ENCODE data around the gene F12. TPM values are rescaled to one million over a fixed set of nuclear protein-coding genes. Genes with fewer than 3 reads are reported as not detected.

Gene F12
- total RNA-seq, 1 donor = not detected

DNA sequence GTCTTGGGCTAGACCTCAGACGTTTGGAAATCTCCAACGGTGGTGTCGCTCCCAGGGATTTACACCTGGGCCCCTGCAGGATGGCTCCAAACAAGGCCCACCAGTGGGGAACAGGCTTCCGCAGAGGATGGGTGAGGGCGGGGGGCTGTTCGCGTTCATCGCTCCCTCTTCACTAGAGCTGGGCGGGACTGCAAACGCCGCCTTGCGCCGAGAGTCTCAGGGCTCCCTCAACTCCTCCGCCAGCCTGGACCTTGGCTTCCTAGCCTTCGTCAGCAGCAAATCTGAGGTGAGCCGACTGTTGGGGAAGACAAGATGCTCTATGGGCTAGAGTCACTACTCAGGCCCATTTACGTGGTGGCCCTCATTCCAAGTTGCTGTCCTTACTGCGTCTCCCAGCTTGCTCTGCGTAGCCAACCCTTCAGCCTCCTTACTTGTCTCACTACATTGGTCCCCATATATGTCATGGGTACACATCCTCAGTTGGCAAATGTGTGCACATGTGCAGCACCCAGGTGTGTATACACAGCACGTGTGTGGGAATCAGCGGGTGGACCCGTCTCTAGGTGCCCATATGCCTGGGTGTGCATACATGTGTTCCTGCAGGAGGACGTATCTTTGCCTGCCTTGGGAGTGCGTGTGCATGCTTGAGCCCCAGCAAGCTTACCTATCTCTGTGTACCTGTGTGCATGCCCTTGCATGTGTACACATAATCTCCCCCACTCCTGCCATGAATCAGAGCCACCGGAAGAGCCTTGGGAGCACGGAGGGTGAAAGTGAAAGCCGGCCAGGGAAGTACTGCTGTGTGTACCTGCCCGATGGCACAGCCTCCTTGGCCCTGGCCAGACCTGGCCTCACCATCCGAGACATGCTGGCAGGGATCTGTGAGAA, 41.1 kb downstream of the F12 start:
- H3K4me1 ChIP-seq (ENCODE audit: insufficient read depth, low read length) = peaks cover 13% of the 10 kb centered on the region
- no peaks in the 10 kb centered on the region for H3K79me2 ChIP-seq (ENCODE audit: insufficient read depth, low read length)
- H3K4me2 ChIP-seq (ENCODE audit: insufficient read depth, low read length) = no peak overlapping the region
- H2AFZ ChIP-seq (ENCODE audit: low read length) = no peak overlapping the region
- no peaks in the 10 kb centered on the region for H4K20me1 ChIP-seq (ENCODE audit: insufficient read depth, low read length)
- no peak overlapping the region for H3K27ac ChIP-seq (ENCODE audit: low read depth, low read length)
- TF ChIP-seq, protein P1, sequence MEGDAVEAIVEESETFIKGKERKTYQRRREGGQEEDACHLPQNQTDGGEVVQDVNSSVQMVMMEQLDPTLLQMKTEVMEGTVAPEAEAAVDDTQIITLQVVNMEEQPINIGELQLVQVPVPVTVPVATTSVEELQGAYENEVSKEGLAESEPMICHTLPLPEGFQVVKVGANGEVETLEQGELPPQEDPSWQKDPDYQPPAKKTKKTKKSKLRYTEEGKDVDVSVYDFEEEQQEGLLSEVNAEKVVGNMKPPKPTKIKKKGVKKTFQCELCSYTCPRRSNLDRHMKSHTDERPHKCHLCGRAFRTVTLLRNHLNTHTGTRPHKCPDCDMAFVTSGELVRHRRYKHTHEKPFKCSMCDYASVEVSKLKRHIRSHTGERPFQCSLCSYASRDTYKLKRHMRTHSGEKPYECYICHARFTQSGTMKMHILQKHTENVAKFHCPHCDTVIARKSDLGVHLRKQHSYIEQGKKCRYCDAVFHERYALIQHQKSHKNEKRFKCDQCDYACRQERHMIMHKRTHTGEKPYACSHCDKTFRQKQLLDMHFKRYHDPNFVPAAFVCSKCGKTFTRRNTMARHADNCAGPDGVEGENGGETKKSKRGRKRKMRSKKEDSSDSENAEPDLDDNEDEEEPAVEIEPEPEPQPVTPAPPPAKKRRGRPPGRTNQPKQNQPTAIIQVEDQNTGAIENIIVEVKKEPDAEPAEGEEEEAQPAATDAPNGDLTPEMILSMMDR (IDR thresholded peaks at IDR 0.05; ENCODE audit: extremely low read depth, low read depth, low read length) = no peak
- DNase-seq (ENCODE audit: insufficient read length, low spot score, missing footprints) = peak; percentile 76
- H3K4me3 ChIP-seq (ENCODE audit: insufficient read depth, low read length) = no peak overlapping the region
- H3K27me3 ChIP-seq (ENCODE audit: insufficient read depth, low read length) = no peaks in the 10 kb centered on the region
- H3K9me3 ChIP-seq (ENCODE audit: low read depth, low read length) = no peaks in the 10 kb centered on the region
- H3K36me3 ChIP-seq (ENCODE audit: insufficient read depth, low read length) = no peaks in the 10 kb centered on the region

DNA sequence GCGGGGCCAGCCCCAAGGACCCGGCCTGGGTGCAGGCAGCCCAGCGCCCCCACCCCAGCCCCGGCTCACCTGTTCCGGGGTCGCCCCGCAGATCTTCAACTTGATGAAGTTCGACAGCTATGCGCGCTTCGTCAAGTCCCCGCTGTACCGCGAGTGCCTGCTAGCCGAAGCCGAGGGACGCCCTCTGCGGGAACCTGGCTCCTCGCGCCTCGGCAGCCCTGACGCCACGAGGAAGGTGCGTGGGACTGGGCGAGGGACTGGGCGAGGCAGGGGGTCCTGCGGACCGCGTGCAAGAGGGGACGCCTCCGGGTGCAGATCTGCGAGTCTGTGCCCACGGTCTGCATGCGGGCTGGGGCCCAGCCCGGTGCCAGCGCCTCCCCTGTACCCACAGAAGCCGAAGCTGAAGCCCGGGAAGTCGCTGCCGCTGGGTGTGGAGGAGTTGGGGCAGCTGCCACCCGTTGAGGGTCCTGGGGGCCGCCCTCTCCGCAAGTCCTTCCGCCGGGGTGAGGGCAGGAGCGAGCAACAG, 42.0 kb downstream of the F12 start:
- H3K36me3 ChIP-seq (ENCODE audit: insufficient read depth, low read length) = no peaks in the 10 kb centered on the region
- no peaks in the 10 kb centered on the region for H4K20me1 ChIP-seq (ENCODE audit: insufficient read depth, low read length)
- TF ChIP-seq, protein P1 (IDR thresholded peaks at IDR 0.05; ENCODE audit: extremely low read depth, low read depth, low read length) = no peak
- H3K79me2 ChIP-seq (ENCODE audit: insufficient read depth, low read length) = no peaks in the 10 kb centered on the region
- peak overlapping the region; percentile 83 for H2AFZ ChIP-seq (ENCODE audit: low read length)
- H3K9me3 ChIP-seq (ENCODE audit: low read depth, low read length) = no peaks in the 10 kb centered on the region
- H3K4me2 ChIP-seq (ENCODE audit: insufficient read depth, low read length) = peak overlapping the region; percentile 76
- DNase-seq (ENCODE audit: insufficient read length, low spot score, missing footprints) = no peak
- H3K4me1 ChIP-seq (ENCODE audit: insufficient read depth, low read length) = peaks cover 13% of the 10 kb centered on the region
- H3K27me3 ChIP-seq (ENCODE audit: insufficient read depth, low read length) = no peaks in the 10 kb centered on the region
- H3K4me3 ChIP-seq (ENCODE audit: insufficient read depth, low read length) = peak overlapping the region; percentile 70
- H3K27ac ChIP-seq (ENCODE audit: low read depth, low read length) = no peak overlapping the region

DNA sequence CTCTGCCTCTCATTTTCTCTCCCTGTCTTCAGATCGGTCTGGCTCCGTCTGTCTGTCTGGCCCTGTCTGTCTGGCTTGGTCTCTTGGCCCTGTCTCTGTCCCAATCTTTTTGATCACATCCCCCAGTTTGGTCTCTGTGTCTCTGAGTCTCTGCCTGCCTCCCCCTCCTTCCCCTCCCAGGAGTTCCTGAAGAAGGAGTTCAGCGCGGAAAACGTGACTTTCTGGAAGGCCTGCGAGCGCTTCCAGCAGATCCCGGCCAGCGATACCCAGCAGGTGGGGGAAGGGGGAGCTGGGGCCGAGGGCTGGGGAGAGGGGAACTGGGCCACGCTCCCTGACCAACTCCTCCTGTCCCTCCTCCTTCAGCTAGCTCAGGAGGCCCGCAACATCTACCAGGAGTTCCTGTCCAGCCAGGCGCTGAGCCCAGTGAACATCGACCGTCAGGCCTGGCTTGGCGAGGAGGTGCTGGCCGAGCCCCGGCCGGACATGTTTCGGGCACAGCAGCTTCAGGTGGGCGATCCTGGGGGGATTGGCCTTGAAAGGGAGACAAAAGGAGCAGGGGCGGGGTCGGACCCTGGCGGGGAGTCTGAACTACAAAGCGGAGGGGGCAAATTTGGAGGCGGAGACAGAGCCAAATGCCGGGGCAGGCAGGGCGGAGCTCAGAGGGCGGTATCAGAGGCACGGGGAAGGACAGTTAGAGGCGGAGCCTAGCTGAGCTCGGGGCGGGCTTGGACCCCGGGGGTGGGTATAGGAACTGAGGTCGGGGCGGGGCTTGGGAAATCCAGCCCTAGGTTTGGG, 42.6 kb downstream of the F12 start:
- H3K79me2 ChIP-seq (ENCODE audit: insufficient read depth, low read length) = no peaks in the 10 kb centered on the region
- H2AFZ ChIP-seq (ENCODE audit: low read length) = peak overlapping the region; percentile 88
- TF ChIP-seq, protein P1 (IDR thresholded peaks at IDR 0.05; ENCODE audit: extremely low read depth, low read depth, low read length) = no peak
- no peaks in the 10 kb centered on the region for H3K27me3 ChIP-seq (ENCODE audit: insufficient read depth, low read length)
- peak; percentile 100 for DNase-seq (ENCODE audit: insufficient read length, low spot score, missing footprints)
- H3K27ac ChIP-seq (ENCODE audit: low read depth, low read length) = no peak overlapping the region
- peak overlapping the region; percentile 70 for H3K4me3 ChIP-seq (ENCODE audit: insufficient read depth, low read length)
- H3K4me1 ChIP-seq (ENCODE audit: insufficient read depth, low read length) = peaks cover 13% of the 10 kb centered on the region
- H4K20me1 ChIP-seq (ENCODE audit: insufficient read depth, low read length) = no peaks in the 10 kb centered on the region
- H3K9me3 ChIP-seq (ENCODE audit: low read depth, low read length) = no peaks in the 10 kb centered on the region
- H3K36me3 ChIP-seq (ENCODE audit: insufficient read depth, low read length) = no peaks in the 10 kb centered on the region
- H3K4me2 ChIP-seq (ENCODE audit: insufficient read depth, low read length) = peak overlapping the region; percentile 76

Measured in osteoblast (primary cell).